Skeletal muscle satellite cell (primary cell): ENCODE measurements around the gene UBTD2.

Source experiments
- H3K27me3 ChIP-seq: 2 replicates; pipeline ENCODE4 v1.7.0; 2013; ENCODE audit warnings: low read length; ENCODE audit not compliant: control insufficient read depth, insufficient read depth
- H3K36me3 ChIP-seq: 2 replicates; pipeline ENCODE4 v1.7.0; 2013; ENCODE audit warnings: mild to moderate bottlenecking, control low read depth, low read length; ENCODE audit not compliant: insufficient read depth
- H3K4me1 ChIP-seq: 2 replicates; pipeline ENCODE4 v1.7.0; 2013; ENCODE audit warnings: low read length; ENCODE audit not compliant: control insufficient read depth, insufficient read depth
- H3K4me2 ChIP-seq: 2 replicates; pipeline ENCODE4 v1.7.0; 2013; ENCODE audit warnings: mild to moderate bottlenecking, low read length
- H3K4me3 ChIP-seq: 2 replicates; pipeline ENCODE4 v1.7.0; 2013; ENCODE audit warnings: low read length
- H3K9ac ChIP-seq: 2 replicates; pipeline ENCODE4 v1.7.0; 2013; ENCODE audit warnings: mild to moderate bottlenecking, low read depth, low read length, moderate library complexity
- H3K9me3 ChIP-seq: replicated peaks from 2 replicates; pipeline ENCODE4 v1.7.0; 2013; ENCODE audit warnings: mild to moderate bottlenecking, control low read depth, low read length

Gene UBTD2

DNA sequence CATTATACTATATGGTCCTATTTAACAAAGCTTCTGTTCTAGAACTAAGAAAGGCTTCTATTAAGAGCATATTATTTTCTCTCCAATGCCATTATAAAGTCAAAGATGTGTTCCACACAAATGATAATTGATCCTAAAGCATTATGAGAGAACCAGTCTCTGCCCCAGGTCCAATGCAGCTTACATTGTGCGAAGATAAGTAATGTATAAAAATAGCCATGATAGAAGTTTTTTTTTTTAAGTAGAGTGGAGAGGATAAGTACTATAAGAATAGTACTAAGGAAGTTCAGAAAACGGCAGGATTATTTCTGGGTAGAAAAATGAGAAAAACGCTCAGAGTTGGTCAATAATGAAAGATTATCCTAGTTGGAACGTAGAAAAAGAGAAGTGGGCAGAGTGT is 15.6 kb downstream of the UBTD2 start:
- Histone ChIP-seq H3K4me3 (no peak overlapping the region), H3K4me2 (no peak overlapping the region), H3K4me1 (peaks cover 5% of the 10 kb centered on the region), H3K9me3 (no peaks in the 10 kb centered on the region), H3K9ac (no peak overlapping the region), H3K36me3 (peaks cover 2% of the 10 kb centered on the region), H3K27me3 (no peaks in the 10 kb centered on the region)

DNA sequence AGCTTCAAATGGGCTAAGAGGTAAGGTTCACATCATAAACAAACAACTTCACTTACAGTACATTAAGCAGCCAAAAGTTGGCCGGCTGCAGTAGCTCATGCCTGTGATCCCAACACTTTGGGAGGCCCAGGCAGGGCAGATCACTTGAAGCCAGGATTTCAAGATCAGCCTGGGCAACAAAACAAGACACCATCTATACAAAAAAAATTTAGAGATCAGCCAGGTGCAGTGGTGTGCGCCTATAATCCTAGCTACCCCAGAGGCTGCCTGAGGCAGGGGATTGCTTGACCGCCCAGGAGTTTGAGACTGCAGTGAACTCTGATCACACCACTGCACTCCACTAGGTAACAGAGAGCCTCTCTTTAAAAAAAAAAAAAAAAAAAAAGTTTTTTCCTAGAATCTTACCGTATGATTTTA is 16.9 kb downstream of the UBTD2 start:
- H3K9me3 ChIP-seq: no peaks in the 10 kb centered on the region
- no peaks in the 10 kb centered on the region for H3K27me3 ChIP-seq
- no peak overlapping the region for H3K4me2 ChIP-seq
- H3K9ac ChIP-seq: no peak overlapping the region
- peaks cover 5% of the 10 kb centered on the region for H3K4me1 ChIP-seq
- H3K4me3 ChIP-seq: no peak overlapping the region
- peaks cover 2% of the 10 kb centered on the region for H3K36me3 ChIP-seq

DNA sequence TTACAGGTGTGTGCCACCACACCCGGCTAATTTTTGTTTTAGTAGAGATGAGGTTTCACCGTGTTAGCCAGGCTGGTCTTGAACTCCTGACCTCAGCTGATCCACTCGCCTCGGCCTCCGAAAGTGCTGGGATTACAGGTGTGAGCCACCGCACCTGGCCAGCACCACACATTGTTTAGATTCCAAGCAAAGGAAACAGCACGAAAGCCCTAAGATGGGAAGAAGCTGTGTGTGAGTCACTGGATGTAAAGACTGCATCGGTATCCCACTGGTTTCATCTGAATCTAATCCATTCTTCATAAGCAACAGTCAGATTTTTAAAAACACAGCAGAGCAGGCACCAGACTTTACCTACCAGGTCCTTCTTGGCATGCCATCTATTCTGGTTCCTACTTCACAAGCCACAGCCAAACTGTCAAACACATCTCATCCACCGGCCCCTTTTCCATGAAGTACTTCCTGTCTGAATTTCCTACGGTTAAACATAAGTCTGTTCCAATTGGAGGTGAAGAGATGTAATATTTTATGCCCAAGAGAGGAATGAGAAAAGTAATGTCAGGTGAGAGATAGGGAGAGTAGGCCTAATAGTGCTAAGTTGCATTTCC is 17.4 kb downstream of the UBTD2 start:
- Histone ChIP-seq H3K9ac (no peak overlapping the region), H3K4me2 (no peak overlapping the region), H3K9me3 (no peaks in the 10 kb centered on the region), H3K4me3 (no peak overlapping the region), H3K27me3 (no peaks in the 10 kb centered on the region), H3K36me3 (peaks cover 4% of the 10 kb centered on the region), H3K4me1 (peaks cover 5% of the 10 kb centered on the region)

DNA sequence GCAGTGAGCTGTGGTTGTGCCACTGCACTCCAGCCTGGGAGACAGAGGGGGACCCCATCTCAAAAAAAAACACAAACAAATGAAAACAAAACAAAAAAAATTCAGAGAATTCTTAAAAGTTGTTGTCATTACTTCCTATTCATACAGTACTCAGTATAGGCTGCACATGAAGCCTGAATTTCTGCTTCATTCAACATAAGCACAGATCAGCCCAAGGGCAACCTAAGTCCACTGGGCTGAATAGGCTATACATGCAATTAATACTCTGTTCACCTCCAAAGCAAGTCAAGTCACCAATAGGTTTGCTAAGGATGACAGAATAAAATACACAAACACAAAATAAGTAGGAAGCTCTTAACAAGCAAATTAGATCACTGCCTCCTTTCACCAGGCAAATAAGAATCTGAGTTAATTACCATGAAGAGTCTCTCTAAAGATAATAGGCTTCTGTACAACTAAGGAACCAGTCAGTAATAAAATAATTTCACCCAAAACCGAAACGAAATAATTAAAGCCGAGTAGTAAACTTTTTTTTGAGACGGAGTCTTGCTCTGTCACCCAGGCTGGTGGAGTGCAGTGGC is 18.7 kb downstream of the UBTD2 start:
- no peak overlapping the region for H3K4me2 ChIP-seq
- no peaks in the 10 kb centered on the region for H3K9me3 ChIP-seq

DNA sequence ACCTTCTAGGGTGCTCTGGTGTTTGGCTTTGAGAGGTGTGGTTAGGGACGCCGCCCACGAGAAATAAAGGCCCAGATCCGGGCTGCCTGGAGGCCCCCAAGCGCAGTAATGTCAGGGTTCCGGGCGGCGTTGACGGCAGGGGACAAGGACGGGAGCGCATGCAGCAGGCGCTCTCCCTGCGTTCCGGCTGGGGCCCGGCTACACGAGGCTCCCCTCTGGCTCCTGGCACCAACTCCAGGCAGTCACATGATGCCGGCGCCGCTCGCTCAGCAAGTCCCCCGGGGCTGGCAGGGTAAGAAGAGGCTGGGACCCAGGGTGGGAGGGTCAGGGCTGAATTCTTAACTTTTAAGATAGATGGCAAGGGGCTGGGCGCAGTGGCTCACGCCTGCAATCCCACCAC is 28.1 kb downstream of the UBTD2 start:
- no peak overlapping the region for H3K9ac ChIP-seq
- H3K4me1 ChIP-seq: no peaks in the 10 kb centered on the region
- H3K27me3 ChIP-seq: no peaks in the 10 kb centered on the region
- peaks cover 5% of the 10 kb centered on the region for H3K9me3 ChIP-seq
- H3K4me2 ChIP-seq: no peak overlapping the region
- no peak overlapping the region for H3K4me3 ChIP-seq
- H3K36me3 ChIP-seq: peaks cover 24% of the 10 kb centered on the region

More for the DNA sequence above, 18.7 kb downstream of the UBTD2 start:
- Histone ChIP-seq H3K4me1 (peaks cover 5% of the 10 kb centered on the region), H3K9ac (no peak overlapping the region), H3K36me3 (peaks cover 5% of the 10 kb centered on the region), H3K27me3 (no peaks in the 10 kb centered on the region), H3K4me3 (no peak overlapping the region)

DNA sequence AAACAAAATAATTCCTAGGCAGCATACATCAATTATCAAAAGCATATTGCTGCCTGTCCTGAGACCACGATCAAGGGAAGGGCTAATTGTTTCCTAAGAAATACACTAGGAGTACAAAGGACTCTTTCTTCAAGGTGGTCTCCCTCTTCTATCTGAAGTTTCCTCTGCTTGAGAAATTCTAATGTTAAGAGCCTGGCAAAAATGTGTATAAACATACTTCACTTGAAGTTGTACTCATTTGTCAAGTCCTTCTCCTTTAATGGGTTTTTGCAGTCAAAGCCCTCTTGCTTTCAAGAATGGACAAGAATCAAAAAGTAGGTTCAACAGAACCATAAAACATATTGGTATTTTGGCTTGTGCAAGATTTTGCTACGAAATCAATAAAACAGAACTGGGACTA is 31.1 kb downstream of the UBTD2 start:
- Histone ChIP-seq H3K9ac (no peak overlapping the region), H3K27me3 (no peaks in the 10 kb centered on the region), H3K4me1 (no peaks in the 10 kb centered on the region), H3K4me3 (no peak overlapping the region), H3K36me3 (peaks cover 13% of the 10 kb centered on the region), H3K4me2 (no peak overlapping the region), H3K9me3 (no peaks in the 10 kb centered on the region)

DNA sequence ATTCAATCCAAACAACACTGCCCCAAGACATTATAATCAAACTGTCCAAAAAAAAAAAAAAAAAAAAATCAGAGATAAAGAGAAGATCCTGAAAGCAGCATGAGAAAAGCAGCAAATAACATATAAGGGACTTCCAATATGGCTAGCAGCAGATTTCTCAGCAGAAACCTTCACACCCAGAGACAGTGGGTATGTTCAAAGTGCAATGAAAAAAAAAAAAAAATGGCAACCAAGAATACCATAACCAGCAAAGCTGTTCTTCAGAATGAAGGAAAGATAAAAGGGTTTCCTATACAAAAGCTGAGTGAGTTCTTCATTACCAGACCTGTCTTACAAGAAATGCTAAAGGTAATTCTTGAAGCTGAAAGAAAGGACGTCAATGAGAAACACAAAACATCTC is 32.1 kb downstream of the UBTD2 start:
- H3K4me1 ChIP-seq: no peaks in the 10 kb centered on the region
- no peak overlapping the region for H3K4me2 ChIP-seq
- peaks cover 13% of the 10 kb centered on the region for H3K36me3 ChIP-seq
- H3K9me3 ChIP-seq: no peaks in the 10 kb centered on the region
- H3K9ac ChIP-seq: no peak overlapping the region
- no peak overlapping the region for H3K4me3 ChIP-seq
- no peaks in the 10 kb centered on the region for H3K27me3 ChIP-seq

DNA sequence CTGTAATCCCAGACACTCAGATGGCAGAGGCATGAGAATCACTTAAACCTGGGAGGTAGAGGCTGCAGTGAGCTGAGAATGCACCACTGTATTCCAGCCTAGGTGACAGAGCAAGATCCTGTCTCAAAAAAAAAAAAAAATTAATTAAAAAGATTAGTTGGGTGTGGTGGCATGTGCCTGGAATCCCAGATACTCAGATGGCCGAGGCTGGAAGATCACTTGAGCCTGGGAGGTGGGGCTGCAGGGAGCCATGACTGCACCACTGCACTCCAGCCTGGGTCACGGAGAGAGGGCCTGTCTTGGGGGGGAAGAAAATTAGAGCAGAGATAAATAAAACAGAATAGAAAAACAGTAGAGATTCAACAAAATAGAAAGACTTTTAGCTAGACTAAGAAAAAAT is 34.9 kb downstream of the UBTD2 start:
- H3K36me3 ChIP-seq: no peaks in the 10 kb centered on the region
- no peak overlapping the region for H3K9ac ChIP-seq
- no peak overlapping the region for H3K4me2 ChIP-seq
- H3K4me3 ChIP-seq: no peak overlapping the region
- no peaks in the 10 kb centered on the region for H3K9me3 ChIP-seq
- no peaks in the 10 kb centered on the region for H3K4me1 ChIP-seq
- no peaks in the 10 kb centered on the region for H3K27me3 ChIP-seq

DNA sequence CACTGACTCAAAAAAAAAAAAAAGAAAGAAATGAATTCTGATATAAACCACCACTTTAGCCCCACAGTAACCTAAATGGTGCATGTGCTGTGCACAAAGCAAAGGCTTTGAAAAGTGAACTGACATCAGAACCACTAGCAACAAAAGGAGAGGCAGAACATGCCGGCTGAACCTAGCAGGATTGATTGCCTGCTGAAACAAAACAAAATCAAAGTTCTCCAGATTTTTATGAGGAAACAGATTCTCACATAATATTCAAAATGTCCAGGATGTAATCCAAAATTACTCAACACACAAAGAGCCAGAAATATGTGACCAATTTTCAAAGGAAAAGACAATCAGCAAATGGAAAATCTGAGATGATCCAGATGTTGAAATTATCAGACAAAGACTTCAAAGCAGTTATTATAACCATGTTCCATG is 37.9 kb downstream of the UBTD2 start:
- Histone ChIP-seq H3K4me1 (no peaks in the 10 kb centered on the region), H3K27me3 (no peaks in the 10 kb centered on the region), H3K4me2 (no peak overlapping the region), H3K36me3 (no peaks in the 10 kb centered on the region), H3K9ac (no peak overlapping the region), H3K4me3 (no peak overlapping the region), H3K9me3 (no peaks in the 10 kb centered on the region)

DNA sequence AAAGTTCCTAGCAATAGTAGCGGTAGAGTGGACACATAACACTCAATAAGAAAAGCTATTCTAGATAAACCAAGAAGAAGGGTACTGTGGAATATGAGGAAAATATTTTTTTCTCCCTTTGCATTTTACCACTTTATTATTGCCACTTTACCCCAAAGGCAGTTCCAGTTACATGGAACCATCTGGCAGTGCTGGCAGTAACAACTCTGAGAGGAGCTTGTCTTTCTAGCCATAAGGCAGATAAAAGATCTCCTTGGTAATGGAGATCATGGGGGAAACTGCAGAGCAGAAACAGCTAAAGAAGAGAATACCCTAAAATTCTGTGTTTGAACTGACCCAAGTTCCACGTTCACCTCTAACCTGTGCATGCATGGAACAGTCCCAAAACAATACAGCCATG is 38.5 kb downstream of the UBTD2 start:
- no peak overlapping the region for H3K9ac ChIP-seq
- H3K27me3 ChIP-seq: no peaks in the 10 kb centered on the region
- H3K4me2 ChIP-seq: no peak overlapping the region
- no peaks in the 10 kb centered on the region for H3K36me3 ChIP-seq
- H3K9me3 ChIP-seq: no peaks in the 10 kb centered on the region
- H3K4me1 ChIP-seq: no peaks in the 10 kb centered on the region
- H3K4me3 ChIP-seq: no peak overlapping the region

DNA sequence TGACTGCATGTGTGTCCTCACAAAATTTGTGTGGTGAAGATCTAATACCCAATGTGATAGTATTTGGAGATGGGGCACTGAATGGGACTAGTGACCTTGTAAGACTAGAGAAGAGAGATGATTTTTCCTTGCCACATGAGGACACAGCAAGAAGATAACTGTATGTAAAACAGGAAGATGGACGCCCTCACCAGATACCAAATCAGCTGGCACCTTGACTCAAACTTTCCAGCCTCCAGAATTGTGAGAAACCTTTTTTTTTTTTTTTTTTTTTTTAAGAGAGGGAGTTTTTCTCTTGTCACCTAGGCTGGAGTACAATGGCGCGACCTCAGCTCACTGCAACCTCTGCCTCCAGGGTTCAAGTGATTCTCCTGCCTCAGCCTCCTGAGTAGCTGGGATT is 40.3 kb downstream of the UBTD2 start:
- no peaks in the 10 kb centered on the region for H3K36me3 ChIP-seq
- H3K4me1 ChIP-seq: no peaks in the 10 kb centered on the region
- no peaks in the 10 kb centered on the region for H3K27me3 ChIP-seq
- no peaks in the 10 kb centered on the region for H3K9me3 ChIP-seq
- no peak overlapping the region for H3K4me3 ChIP-seq
- no peak overlapping the region for H3K9ac ChIP-seq
- H3K4me2 ChIP-seq: no peak overlapping the region

DNA sequence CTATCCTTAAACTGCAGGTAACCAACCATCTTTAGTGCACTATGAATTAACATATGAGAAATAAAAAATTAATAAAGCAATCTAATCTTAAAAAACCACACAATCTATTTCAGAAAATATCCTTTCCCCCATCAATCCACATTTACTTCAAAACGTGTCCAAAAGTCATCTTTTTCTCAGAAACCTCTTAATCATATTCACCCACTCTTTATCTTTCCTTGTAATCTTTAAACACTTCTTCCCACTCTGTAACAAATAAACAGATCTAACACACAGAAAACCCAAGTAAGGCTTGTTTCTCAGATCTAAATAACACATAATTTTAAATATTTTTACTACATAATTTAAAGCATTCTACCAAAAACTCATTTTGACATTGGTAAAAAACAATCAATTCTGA is 45.2 kb downstream of the UBTD2 start:
- peaks cover 12% of the 10 kb centered on the region for H3K4me1 ChIP-seq

More for the DNA sequence above, 45.2 kb downstream of the UBTD2 start:
- Histone ChIP-seq H3K36me3 (peaks cover 2% of the 10 kb centered on the region), H3K9me3 (no peaks in the 10 kb centered on the region), H3K4me3 (no peak overlapping the region), H3K27me3 (no peaks in the 10 kb centered on the region), H3K9ac (no peak overlapping the region), H3K4me2 (no peak overlapping the region)
